NCI-H510A (cell line): ENCODE measurements around the gene CMTM6.
"Not testable (repeated sequence)": the region's sequence is repeated elsewhere in the genome, so short reads cannot be mapped to it uniquely, and the experiment has no call there.

Experiments
- DNase-seq: peaks from one replicate; lab custom pipeline; 2025; lab: John Stamatoyannopoulos, UW

CMTM6 gene

DNA sequence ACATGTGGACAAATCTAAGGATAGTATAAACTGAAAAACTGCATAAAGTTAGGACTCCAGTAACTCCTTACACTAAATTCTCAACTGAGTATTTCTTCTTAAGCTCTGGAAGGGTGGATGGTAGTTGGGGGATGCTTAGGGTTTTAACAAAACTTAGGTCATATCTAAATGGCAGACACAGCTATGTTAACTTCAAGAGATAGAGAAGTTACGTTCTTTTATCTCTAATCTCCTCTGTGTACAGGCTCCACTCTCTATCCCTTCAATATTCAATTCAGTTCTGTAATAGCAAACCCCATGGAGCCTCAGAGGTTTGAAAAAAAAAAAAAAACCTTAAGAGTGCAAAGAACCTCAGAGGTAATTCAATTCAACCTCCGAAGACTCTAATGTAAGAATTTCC, 3.1 kb downstream of the CMTM6 start:
- no peak for DNase-seq

- no peak for DNase-seq
Observed at GRCh38 chr3:32498992-32499391, 3.7 kb downstream of the CMTM6 start.

- DNase-seq = no peak
Observed at GRCh38 chr3:32498252-32498651, 4.4 kb downstream of the CMTM6 start.

GRCh38 chr3:32495609-32496008, 7.0 kb downstream of the CMTM6 start:
- no peak for DNase-seq

GRCh38 chr3:32495085-32495484, 7.6 kb downstream of the CMTM6 start:
- DNase-seq = no peak

- DNase-seq = no peak
Observed at GRCh38 chr3:32493437-32494414, 8.9 kb downstream of the CMTM6 start.

GRCh38 chr3:32492684-32493436, 9.8 kb downstream of the CMTM6 start:
- no peak for DNase-seq

DNA sequence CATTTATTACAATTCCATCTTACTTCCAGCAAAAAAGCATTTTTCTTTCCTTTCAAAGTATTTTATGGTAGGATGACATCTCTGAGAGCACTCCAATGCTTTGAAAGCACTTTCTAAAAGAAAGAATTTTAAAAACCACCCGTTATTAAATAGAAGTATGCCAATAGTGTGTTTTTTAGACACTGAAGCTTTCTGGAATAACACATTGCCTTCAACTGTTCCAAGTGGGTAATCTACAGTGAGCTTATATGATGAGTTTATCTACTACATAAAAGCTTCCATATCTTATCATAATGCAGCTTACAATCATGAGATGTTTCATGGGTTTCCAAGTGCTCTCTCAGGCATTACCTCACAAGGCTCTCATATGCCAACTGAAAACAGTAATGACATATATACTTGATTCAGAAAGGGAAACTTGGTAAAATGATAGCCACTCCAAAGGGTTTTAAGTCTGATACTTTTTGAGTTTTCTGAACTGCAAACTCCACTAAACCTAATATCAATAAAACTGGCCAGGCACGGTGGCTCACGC, 14.1 kb downstream of the CMTM6 start:
- DNase-seq = no peak

DNA sequence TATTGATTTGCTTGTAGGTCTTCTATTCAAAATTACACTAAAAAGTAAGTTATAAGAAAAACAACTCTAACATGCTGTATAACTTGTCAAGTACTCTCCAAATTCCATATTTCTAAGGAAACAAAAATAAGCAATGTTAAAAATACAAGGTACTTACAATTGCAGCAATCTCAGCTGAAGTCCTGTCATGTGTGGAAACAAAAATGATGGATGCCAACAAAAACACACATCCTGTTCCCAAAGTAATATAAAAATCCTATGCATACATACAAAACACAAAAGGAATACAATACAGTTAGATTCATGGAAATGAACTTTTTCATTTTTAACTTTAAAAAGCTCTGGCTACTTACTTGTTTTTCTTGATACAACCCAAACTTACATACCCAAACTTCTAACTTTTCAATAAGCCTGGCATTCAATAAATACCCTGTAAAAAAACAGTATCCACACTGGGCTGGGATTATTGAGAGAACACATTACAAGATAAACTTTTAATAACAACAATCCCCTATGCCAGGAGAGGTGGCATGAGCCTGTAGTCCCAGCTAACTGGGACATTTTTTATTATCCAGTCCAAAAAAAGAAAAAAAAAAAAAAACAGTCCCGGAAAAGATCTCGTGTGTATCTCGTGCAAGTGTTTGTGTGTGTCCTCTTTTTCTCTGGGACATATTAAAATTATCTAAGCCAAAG, 14.7 kb downstream of the CMTM6 start:
- DNase-seq = no peak

- DNase-seq = no peak
Observed at GRCh38 chr3:32484436-32484835, 18.2 kb downstream of the CMTM6 start.

- no peak for DNase-seq
Observed at GRCh38 chr3:32483772-32484171, 18.9 kb downstream of the CMTM6 start.

- DNase-seq = no peak
Observed at GRCh38 chr3:32482693-32483092, 20.0 kb downstream of the CMTM6 start.

- no peak for DNase-seq
Observed at GRCh38 chr3:32481791-32482631, 20.6 kb downstream of the CMTM6 start.

DNA sequence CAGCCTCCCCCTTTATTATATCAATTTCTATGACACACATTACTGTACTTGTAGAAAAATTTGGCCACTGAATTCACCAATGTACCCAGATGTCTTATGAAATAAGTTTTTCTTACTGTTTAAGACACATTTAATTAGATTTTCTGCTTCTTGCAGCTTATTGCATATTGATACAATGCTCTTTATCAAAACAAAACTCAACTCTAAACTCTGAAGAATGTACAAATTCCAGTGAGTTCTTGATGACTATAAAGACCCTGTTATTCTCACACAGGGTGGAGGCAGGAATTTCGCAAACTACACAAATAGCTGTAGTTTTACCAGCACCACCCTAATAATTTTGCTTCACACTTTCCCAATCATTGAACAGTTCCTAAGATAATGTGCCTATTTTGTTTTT, 22.0 kb downstream of the CMTM6 start:
- DNase-seq = no peak

DNA sequence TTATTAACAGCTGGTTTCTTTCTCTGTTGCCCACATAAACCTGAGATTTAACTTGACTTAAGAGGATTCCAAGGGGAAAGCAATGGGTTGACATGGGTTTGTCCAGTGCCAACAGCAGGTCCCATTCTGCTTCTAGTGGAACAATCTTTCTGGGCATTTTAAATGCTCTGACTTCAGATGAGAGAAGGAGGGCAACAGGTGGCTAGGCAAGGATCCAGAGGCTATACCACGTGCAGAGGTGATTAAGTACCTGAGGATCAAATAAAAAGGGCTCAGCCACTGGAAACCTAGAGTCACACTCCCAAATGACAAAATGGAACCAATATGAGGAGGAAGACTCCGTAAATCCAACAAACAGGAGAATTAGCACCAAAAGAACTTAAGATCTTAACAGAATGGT, 28.5 kb downstream of the CMTM6 start:
- DNase-seq = no peak

GRCh38 chr3:32472151-32472550, 30.5 kb downstream of the CMTM6 start:
- not testable (repeated sequence) for DNase-seq

- no peak for DNase-seq
Observed at GRCh38 chr3:32471246-32471645, 31.4 kb downstream of the CMTM6 start.

GRCh38 chr3:32470362-32470761, 32.3 kb downstream of the CMTM6 start:
- DNase-seq = no peak

- no peak for DNase-seq
Observed at GRCh38 chr3:32469151-32469874, 33.3 kb downstream of the CMTM6 start.

- no peak for DNase-seq
Observed at GRCh38 chr3:32467333-32468070, 35.1 kb downstream of the CMTM6 start.
